Measurements from ENCODE around the gene NRXN3. TPM values are rescaled to one million over a fixed set of nuclear protein-coding genes. Genes with fewer than 3 reads are reported as not detected.

NRXN3 gene
- total and polyA plus RNA-seq, 4 donors, result 0.07 to 1.2 (median 0.23) TPM

DNA sequence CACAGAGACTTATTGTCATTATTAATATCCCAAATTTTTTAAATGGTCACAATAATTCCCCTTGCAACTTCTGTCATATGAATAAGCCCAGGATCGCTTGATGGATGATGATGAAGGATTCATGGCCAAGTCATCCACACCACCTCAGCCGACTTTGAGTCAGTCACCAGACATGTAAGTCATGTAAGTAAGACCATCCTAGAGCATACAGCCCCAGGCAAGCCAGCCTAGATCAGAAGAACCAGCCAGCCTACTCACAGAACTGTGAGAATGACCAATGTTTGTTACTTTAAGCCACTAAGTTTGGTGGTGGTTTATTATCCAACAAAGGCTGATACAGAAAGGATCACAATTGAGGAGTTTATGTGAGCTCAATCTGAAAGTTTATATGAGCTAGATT is 341.8 kb downstream of the NRXN3 start:
- no peaks in the 10 kb centered on the region for H3K9me3 ChIP-seq (ENCODE audit: control insufficient read depth in 4 of 4, low read length in 3 of 4)
- no peak for DNase-seq (ENCODE audit: low spot score)
- H3K27me3 ChIP-seq (ENCODE audit: control insufficient read depth in 4 of 4, insufficient read depth in 4 of 4, low read length in 3 of 4), result peaks cover 0 to 7% (median 3%) of the 10 kb centered on the region in 4 donors
- 69% methylated on average over 2 of the region's 2 CpGs for WGBS
- TF ChIP-seq JUND (IDR thresholded peaks at IDR 0.05) (no peak), NR2F2 (IDR thresholded peaks at IDR 0.05) (no peak), HNF4A (conservative IDR thresholded peaks at IDR 0.05) (no peak), FOXA2 (IDR thresholded peaks at IDR 0.05) (no peak), FOXA1 (IDR thresholded peaks at IDR 0.05) (no peak), RAD21 (IDR thresholded peaks at IDR 0.05) (no peak), HNF4G (IDR thresholded peaks at IDR 0.05) (no peak), GABPA (IDR thresholded peaks at IDR 0.05 in 1 of 2, conservative IDR thresholded peaks at IDR 0.05 in 1 of 2) (no peak)
- TF ChIP-seq, protein P1, sequence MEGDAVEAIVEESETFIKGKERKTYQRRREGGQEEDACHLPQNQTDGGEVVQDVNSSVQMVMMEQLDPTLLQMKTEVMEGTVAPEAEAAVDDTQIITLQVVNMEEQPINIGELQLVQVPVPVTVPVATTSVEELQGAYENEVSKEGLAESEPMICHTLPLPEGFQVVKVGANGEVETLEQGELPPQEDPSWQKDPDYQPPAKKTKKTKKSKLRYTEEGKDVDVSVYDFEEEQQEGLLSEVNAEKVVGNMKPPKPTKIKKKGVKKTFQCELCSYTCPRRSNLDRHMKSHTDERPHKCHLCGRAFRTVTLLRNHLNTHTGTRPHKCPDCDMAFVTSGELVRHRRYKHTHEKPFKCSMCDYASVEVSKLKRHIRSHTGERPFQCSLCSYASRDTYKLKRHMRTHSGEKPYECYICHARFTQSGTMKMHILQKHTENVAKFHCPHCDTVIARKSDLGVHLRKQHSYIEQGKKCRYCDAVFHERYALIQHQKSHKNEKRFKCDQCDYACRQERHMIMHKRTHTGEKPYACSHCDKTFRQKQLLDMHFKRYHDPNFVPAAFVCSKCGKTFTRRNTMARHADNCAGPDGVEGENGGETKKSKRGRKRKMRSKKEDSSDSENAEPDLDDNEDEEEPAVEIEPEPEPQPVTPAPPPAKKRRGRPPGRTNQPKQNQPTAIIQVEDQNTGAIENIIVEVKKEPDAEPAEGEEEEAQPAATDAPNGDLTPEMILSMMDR (IDR thresholded peaks at IDR 0.05; ENCODE audit: low read depth, low read length, missing input control), result no peak
- TF ChIP-seq, protein P2, sequence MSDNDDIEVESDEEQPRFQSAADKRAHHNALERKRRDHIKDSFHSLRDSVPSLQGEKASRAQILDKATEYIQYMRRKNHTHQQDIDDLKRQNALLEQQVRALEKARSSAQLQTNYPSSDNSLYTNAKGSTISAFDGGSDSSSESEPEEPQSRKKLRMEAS (IDR thresholded peaks at IDR 0.05), result no peak
- TF ChIP-seq, protein P3, sequence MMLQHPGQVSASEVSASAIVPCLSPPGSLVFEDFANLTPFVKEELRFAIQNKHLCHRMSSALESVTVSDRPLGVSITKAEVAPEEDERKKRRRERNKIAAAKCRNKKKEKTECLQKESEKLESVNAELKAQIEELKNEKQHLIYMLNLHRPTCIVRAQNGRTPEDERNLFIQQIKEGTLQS (IDR thresholded peaks at IDR 0.05), result no peak
- no peaks in the 10 kb centered on the region for H3K36me3 ChIP-seq (ENCODE audit: control insufficient read depth in 4 of 4, insufficient read depth in 3 of 4, low read depth in 1 of 4, low read length in 3 of 4)
- no peak overlapping the region for H3K27ac ChIP-seq (ENCODE audit: low read depth in 1 of 2, low read length in 2 of 2)
- H3K9ac ChIP-seq (ENCODE audit: low read depth in 1 of 2, low read length in 2 of 2), result no peak overlapping the region
- no peak overlapping the region for H3K4me3 ChIP-seq (ENCODE audit: low read depth in 1 of 3, low read length in 3 of 3)
- H3K4me1 ChIP-seq (ENCODE audit: control insufficient read depth in 4 of 4, insufficient read depth in 4 of 4, low read length in 3 of 4), result no peaks in the 10 kb centered on the region

DNA sequence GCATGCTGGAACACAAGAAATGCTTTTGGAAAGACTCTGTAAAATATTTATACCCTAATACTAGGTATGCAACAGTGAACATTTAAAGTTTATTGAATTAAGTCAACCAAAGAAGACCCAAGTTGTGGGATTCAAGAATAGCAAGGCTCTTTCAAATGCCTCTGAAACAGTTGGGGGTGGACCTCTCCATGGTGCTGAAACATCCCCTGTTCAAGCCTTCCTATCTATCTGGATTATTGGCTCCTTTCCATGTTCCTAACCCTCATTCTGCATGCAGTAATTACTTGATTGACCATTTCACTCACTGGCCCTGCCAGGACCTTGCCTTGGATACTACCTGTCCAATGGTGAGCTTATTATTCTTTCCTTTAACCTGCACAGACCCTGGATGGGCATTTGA is 349.7 kb downstream of the NRXN3 start:
- H3K4me3 ChIP-seq (ENCODE audit: low read depth in 1 of 3, low read length in 3 of 3), result no peak overlapping the region
- H3K27me3 ChIP-seq (ENCODE audit: control insufficient read depth in 4 of 4, insufficient read depth in 4 of 4, low read length in 3 of 4), result peaks cover 0 to 7% (median 1%) of the 10 kb centered on the region in 4 donors
- no peak for TF ChIP-seq EGR1 (IDR thresholded peaks at IDR 0.05; ENCODE audit: low read depth in 2 of 2)
- TF ChIP-seq, protein P2 (IDR thresholded peaks at IDR 0.05), result no peak
- TF ChIP-seq, protein P3 (IDR thresholded peaks at IDR 0.05), result no peak
- TF ChIP-seq HNF4A (conservative IDR thresholded peaks at IDR 0.05), result no peak
- TF ChIP-seq, protein P4, sequence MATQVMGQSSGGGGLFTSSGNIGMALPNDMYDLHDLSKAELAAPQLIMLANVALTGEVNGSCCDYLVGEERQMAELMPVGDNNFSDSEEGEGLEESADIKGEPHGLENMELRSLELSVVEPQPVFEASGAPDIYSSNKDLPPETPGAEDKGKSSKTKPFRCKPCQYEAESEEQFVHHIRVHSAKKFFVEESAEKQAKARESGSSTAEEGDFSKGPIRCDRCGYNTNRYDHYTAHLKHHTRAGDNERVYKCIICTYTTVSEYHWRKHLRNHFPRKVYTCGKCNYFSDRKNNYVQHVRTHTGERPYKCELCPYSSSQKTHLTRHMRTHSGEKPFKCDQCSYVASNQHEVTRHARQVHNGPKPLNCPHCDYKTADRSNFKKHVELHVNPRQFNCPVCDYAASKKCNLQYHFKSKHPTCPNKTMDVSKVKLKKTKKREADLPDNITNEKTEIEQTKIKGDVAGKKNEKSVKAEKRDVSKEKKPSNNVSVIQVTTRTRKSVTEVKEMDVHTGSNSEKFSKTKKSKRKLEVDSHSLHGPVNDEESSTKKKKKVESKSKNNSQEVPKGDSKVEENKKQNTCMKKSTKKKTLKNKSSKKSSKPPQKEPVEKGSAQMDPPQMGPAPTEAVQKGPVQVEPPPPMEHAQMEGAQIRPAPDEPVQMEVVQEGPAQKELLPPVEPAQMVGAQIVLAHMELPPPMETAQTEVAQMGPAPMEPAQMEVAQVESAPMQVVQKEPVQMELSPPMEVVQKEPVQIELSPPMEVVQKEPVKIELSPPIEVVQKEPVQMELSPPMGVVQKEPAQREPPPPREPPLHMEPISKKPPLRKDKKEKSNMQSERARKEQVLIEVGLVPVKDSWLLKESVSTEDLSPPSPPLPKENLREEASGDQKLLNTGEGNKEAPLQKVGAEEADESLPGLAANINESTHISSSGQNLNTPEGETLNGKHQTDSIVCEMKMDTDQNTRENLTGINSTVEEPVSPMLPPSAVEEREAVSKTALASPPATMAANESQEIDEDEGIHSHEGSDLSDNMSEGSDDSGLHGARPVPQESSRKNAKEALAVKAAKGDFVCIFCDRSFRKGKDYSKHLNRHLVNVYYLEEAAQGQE (IDR thresholded peaks at IDR 0.05), result peak; percentile 99
- no peak overlapping the region for H3K9ac ChIP-seq (ENCODE audit: low read depth in 1 of 2, low read length in 2 of 2)
- no peak overlapping the region for H3K27ac ChIP-seq (ENCODE audit: low read depth in 1 of 2, low read length in 2 of 2)
- peak; percentile 36 for DNase-seq (ENCODE audit: low spot score)
- H3K9me3 ChIP-seq (ENCODE audit: control insufficient read depth in 4 of 4, low read length in 3 of 4), result no peaks in the 10 kb centered on the region
- H3K4me1 ChIP-seq (ENCODE audit: control insufficient read depth in 4 of 4, insufficient read depth in 4 of 4, low read length in 3 of 4), result no peaks in the 10 kb centered on the region
- H3K36me3 ChIP-seq (ENCODE audit: control insufficient read depth in 4 of 4, insufficient read depth in 3 of 4, low read depth in 1 of 4, low read length in 3 of 4), result no peaks in the 10 kb centered on the region
